GM23248 (cell line): ENCODE measurements around the gene GRIA1. TPM values are rescaled to one million over a fixed set of nuclear protein-coding genes. Genes with fewer than 3 reads are reported as not detected.
"Not testable (repeated sequence)": the region's sequence is repeated elsewhere in the genome, so short reads cannot be mapped to it uniquely, and the experiment has no call there.

Source experiments
- DNase-seq: peaks from one replicate; pipeline ENCODE4 v3.0.0-alpha.2; 2015
- H2AFZ ChIP-seq: fragments of 200-600 bp; sonication (generic); 2 replicates; pipeline ENCODE4 v1.6.1; 2016; ENCODE audit warnings: antibody characterized with exemption
- H3F3A ChIP-seq: fragments of 200-600 bp; sonication (generic); 2 replicates; pipeline ENCODE4 v1.6.1; 2016; ENCODE audit warnings: mild to moderate bottlenecking, antibody characterized with exemption, mixed run types; ENCODE audit not compliant: insufficient read depth
- H3K27ac ChIP-seq: fragments of 200-600 bp; sonication (generic); 2 replicates; pipeline ENCODE4 v1.5.1; 2016; ENCODE audit warnings: mild to moderate bottlenecking
- H3K27me3 ChIP-seq: fragments of 200-600 bp; sonication (generic); replicated peaks from 2 replicates; pipeline ENCODE4 v1.6.1; 2016; ENCODE audit warnings: mild to moderate bottlenecking; ENCODE audit not compliant: insufficient read depth
- H3K36me3 ChIP-seq: fragments of 200-600 bp; sonication (generic); 2 replicates; pipeline ENCODE4 v1.6.1; 2016; ENCODE audit warnings: low read depth, mild to moderate bottlenecking
- H3K4me1 ChIP-seq: fragments of 200-600 bp; sonication (generic); 2 replicates; pipeline ENCODE4 v1.6.1; 2016; ENCODE audit warnings: mild to moderate bottlenecking; ENCODE audit not compliant: insufficient read depth
- H3K4me2 ChIP-seq: fragments of 200-600 bp; sonication (generic); one replicate; pipeline ENCODE4 v1.6.1; 2016; ENCODE audit warnings: mild to moderate bottlenecking; ENCODE audit not compliant: unreplicated experiment
- H3K4me3 ChIP-seq: fragments of 200-600 bp; sonication (generic); 2 replicates; pipeline ENCODE4 v1.5.1; 2016; ENCODE audit warnings: mild to moderate bottlenecking
- H3K79me2 ChIP-seq: fragments of 200-600 bp; sonication (generic); 2 replicates; pipeline ENCODE4 v1.6.1; 2016; ENCODE audit warnings: mild to moderate bottlenecking; ENCODE audit not compliant: insufficient read depth
- H3K9ac ChIP-seq: fragments of 200-600 bp; sonication (generic); 2 replicates; pipeline ENCODE4 v1.6.1; 2016; ENCODE audit warnings: mild to moderate bottlenecking
- H3K9me2 ChIP-seq: fragments of 200-600 bp; sonication (generic); 2 replicates; pipeline ENCODE4 v1.6.1; 2016; ENCODE audit warnings: mixed run types, mild to moderate bottlenecking, moderate library complexity; ENCODE audit not compliant: insufficient read depth
- H3K9me3 ChIP-seq: fragments of 200-600 bp; sonication (generic); one replicate; pipeline ENCODE4 v1.6.1; 2017; ENCODE audit warnings: low read depth
- H4K20me1 ChIP-seq: fragments of 200-600 bp; sonication (generic); 2 replicates; pipeline ENCODE4 v1.6.0; 2016; ENCODE audit not compliant: insufficient read depth
- EZH2 ChIP-seq: fragments of 200-600 bp; sonication (generic); IDR thresholded peaks from 2 replicates; pipeline ENCODE4 v1.6.1; 2018; ENCODE audit warnings: antibody characterized with exemption, mild to moderate bottlenecking; ENCODE audit not compliant: insufficient read depth, poor library complexity, severe bottlenecking
- EZH2phosphoT487 ChIP-seq: fragments of 200-600 bp; sonication (generic); IDR thresholded peaks from 2 replicates; pipeline ENCODE4 v1.6.1; 2018; ENCODE audit warnings: antibody characterized with exemption, moderate library complexity, mild to moderate bottlenecking, low read depth; ENCODE audit not compliant: insufficient read depth
- WGBS, 2 experiments: methylation state at CpG; one replicate each; pipeline ENCODE4 v1.1.6; 2015 to 2017; ENCODE audit warnings: low lambda C conversion rate in 2 of 2, low coverage in 1 of 2; ENCODE audit errors: missing lambda C conversion rate in 2 of 2; 5-methylcytosine and 5-hydroxymethylcytosine counted together
- in situ Hi-C: fragments of 300-500 bp; cut with MboI; formaldehyde crosslinking; loops from 2 replicates; pipeline ENCODE4 v1.15.0; 2020
- polyA plus RNA-seq: library from polyadenylated mRNA; unstranded; fragments of >200 nt; fragmentation: Nextera tagmentation; extraction: Ambion mirVana; gene quantifications from 2 replicates; pipeline ENCODE4 v1.2.1, GENCODE V29; 2016
- total RNA-seq: library from RNA; depleted of rRNA; stranded (reverse); fragments of >200 nt; shearing (Covaris generic); gene quantifications from 2 replicates; pipeline ENCODE4 v1.2.3, GENCODE V29; 2014

Gene GRIA1
- total and polyA plus RNA-seq, 2 experiments from 2014 or later, result 0.04 to 0.11 TPM

GRCh38 chr5:153718713-153719112, 228.2 kb downstream of the GRIA1 start:
- TF ChIP-seq EZH2 (no peak), EZH2phosphoT487 (no peak)
- no peaks in the 10 kb centered on the region for H4K20me1 ChIP-seq
- H3K9ac ChIP-seq, result no peak overlapping the region
- H3F3A ChIP-seq, result no peaks in the 10 kb centered on the region
- 64 to 71% methylated on average over 1 of the region's 1 CpG for WGBS, 2 experiments
- peaks cover 4% of the 10 kb centered on the region; the same call in 1 of the 2 replicates for H3K4me1 ChIP-seq
- DNase-seq, result no peak
- H3K9me3 ChIP-seq, result no peaks in the 10 kb centered on the region
- H3K27me3 ChIP-seq, result no peaks in the 10 kb centered on the region
- H3K79me2 ChIP-seq, result no peaks in the 10 kb centered on the region
- H3K9me2 ChIP-seq, result no peaks in the 10 kb centered on the region
- H2AFZ ChIP-seq, result no peak overlapping the region
- no peak overlapping the region for H3K4me3 ChIP-seq
- no peaks in the 10 kb centered on the region for H3K36me3 ChIP-seq
- no peak overlapping the region for H3K27ac ChIP-seq
- H3K4me2 ChIP-seq, result no peak overlapping the region
- in situ Hi-C loops, result no loop called here

GRCh38 chr5:153719324-153719723, 228.9 kb downstream of the GRIA1 start:
- Histone ChIP-seq H3K79me2 (no peaks in the 10 kb centered on the region), H3K4me2 (no peak overlapping the region), H3K4me1 (peaks cover 4% of the 10 kb centered on the region; the same call in 1 of the 2 replicates), H4K20me1 (no peaks in the 10 kb centered on the region), H3K4me3 (no peak overlapping the region), H3K9ac (no peak overlapping the region), H3F3A (no peaks in the 10 kb centered on the region), H3K27me3 (no peaks in the 10 kb centered on the region), H3K27ac (no peak overlapping the region), H3K9me3 (no peaks in the 10 kb centered on the region), H3K36me3 (no peaks in the 10 kb centered on the region), H2AFZ (no peak overlapping the region), H3K9me2 (no peaks in the 10 kb centered on the region)
- DNase-seq, result no peak
- 43 to 46% methylated on average over 5 of the region's 5 CpGs for WGBS, 2 experiments
- in situ Hi-C loops, result no loop called here
- TF ChIP-seq EZH2, result no peak
- TF ChIP-seq EZH2phosphoT487, result no peak

- H3K9me3 ChIP-seq, H3K4me1 ChIP-seq, H3K9ac ChIP-seq, H3K27me3 ChIP-seq, H3K36me3 ChIP-seq, H3F3A ChIP-seq, H3K9me2 ChIP-seq, H3K79me2 ChIP-seq, DNase-seq, H4K20me1 ChIP-seq, H2AFZ ChIP-seq, in situ Hi-C loops, H3K27ac ChIP-seq, H3K4me3 ChIP-seq, H3K4me2 ChIP-seq: not testable (repeated sequence)
- WGBS, 2 experiments, result 76 to 78% methylated on average over 14 to 15 of the region's 15 CpGs
Measured at GRCh38 chr5:153723022-153723610, 232.6 kb downstream of the GRIA1 start.

- Histone ChIP-seq H2AFZ (no peak overlapping the region), H3K9ac (no peak overlapping the region), H3K27ac (no peak overlapping the region), H3K79me2 (no peaks in the 10 kb centered on the region), H4K20me1 (no peaks in the 10 kb centered on the region), H3K4me1 (no peaks in the 10 kb centered on the region), H3K4me2 (no peak overlapping the region), H3K4me3 (no peak overlapping the region), H3K9me2 (no peaks in the 10 kb centered on the region), H3K27me3 (no peaks in the 10 kb centered on the region), H3F3A (no peaks in the 10 kb centered on the region), H3K36me3 (no peaks in the 10 kb centered on the region), H3K9me3 (no peaks in the 10 kb centered on the region)
- in situ Hi-C loops, result no loop called here
- no peak for DNase-seq
- TF ChIP-seq EZH2phosphoT487 (no peak), EZH2 (no peak)
- 38 to 46% methylated on average over 5 of the region's 5 CpGs for WGBS, 2 experiments
Measured at GRCh38 chr5:153742060-153742459, 251.6 kb downstream of the GRIA1 start.

- 70 to 75% methylated on average over 2 of the region's 2 CpGs for WGBS, 2 experiments
Measured at GRCh38 chr5:153744751-153745150, 254.3 kb downstream of the GRIA1 start.

More at GRCh38 chr5:153744751-153745150, 254.3 kb downstream of the GRIA1 start:
- H2AFZ ChIP-seq, result no peak overlapping the region
- in situ Hi-C loops, result no loop called here
- H3K79me2 ChIP-seq, result no peaks in the 10 kb centered on the region
- no peaks in the 10 kb centered on the region for H3K27me3 ChIP-seq
- H3K9me3 ChIP-seq, result no peaks in the 10 kb centered on the region
- no peak overlapping the region for H3K4me3 ChIP-seq
- H3K4me1 ChIP-seq, result peaks cover 2% of the 10 kb centered on the region; the same call in 1 of the 2 replicates
- H3K27ac ChIP-seq, result no peak overlapping the region
- TF ChIP-seq EZH2phosphoT487 (no peak), EZH2 (no peak)
- no peak for DNase-seq
- no peaks in the 10 kb centered on the region for H3K9me2 ChIP-seq
- H3K36me3 ChIP-seq, result no peaks in the 10 kb centered on the region
- no peaks in the 10 kb centered on the region for H3F3A ChIP-seq
- no peaks in the 10 kb centered on the region for H4K20me1 ChIP-seq
- H3K9ac ChIP-seq, result no peak overlapping the region
- no peak overlapping the region for H3K4me2 ChIP-seq
